ENCODE data around the gene FAM13C.
"Not testable (repeated sequence)": the region's sequence is repeated elsewhere in the genome, so short reads cannot be mapped to it uniquely, and the experiment has no call there.

Gene FAM13C

GRCh38 chr10:59272061-59272460, 90.3 kb downstream of the FAM13C start:
- DNase-seq = no peak

DNA sequence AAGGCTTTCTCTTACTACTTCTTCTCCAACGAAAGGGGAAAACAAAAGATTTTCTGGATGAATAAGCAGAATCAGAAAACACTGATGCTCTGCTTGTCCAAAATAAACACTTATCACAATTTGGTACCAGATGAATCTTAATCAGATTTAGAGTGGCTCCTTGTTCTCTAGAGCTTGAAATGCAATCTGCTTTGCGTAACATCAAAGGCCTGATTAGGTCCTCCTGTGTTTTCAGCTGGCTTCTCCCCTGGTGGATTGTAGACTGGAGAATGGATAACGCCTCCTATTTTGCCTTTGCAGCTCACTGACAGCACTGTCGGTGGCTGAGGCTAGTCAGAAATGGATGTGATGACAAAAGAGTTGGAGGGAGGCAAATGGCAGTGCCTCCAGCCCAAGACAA, 91.2 kb downstream of the FAM13C start:
- DNase-seq = no peak

- no peak for DNase-seq
Observed at GRCh38 chr10:59270492-59270891, 91.9 kb downstream of the FAM13C start.

DNA sequence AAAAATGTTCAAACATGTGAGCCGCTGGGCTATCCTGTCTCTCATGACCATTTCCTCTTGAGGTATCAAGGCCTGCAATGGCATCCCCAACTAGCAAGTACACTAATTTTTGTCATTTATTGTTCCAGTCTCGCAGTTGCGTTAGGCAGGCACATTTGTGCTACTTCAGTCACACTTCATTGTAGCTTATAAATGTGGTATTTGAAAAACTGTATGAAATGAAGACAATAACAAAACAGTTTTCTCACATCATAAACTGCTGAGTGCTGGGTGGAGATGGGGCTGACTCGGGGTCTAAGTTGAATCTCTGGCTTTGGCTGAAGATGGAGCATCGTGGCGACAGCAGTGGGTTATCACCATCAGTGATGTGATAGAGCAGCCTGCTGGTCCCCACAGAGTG, 92.7 kb downstream of the FAM13C start:
- DNase-seq = no peak

DNA sequence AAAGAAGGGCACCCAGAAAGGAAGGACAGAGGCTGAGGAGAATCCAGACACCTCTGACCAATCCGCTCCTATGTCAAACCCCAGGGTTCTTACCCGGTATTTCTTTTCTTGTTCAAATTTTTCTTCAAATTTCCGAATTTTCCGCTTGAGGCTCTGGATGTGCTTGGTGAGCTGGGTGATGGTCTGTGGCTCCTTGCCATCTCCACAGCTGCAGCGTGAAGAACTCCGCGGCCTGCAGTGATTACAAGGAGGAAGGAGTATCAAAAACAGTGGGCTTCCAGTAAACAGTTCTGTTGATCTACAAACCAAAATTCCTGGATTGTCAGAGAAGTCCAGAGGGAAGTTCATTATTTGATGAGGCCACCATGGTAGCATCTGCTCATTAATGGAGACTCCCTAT, 93.9 kb downstream of the FAM13C start:
- DNase-seq = no peak

DNA sequence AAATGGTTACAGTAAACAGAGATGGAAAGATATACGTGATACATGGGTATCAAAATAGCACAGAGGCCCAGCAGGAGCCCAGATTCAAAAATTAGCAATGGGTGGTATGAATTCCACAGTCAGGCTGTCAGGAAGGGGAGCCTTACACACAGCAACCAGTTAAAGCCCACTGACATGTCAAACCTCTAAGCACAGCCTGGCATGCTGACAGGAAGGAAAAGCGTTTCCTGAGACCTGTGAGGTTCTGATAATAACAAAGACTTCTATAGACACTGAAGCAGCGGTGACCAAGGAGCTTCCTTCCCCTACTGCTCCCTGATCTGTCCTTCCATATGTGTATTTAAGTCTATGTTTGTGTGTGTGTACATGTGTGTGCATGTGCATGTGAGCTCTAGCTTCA, 96.0 kb downstream of the FAM13C start:
- DNase-seq = no peak

GRCh38 chr10:59265141-59265540, 97.2 kb downstream of the FAM13C start:
- no peak for DNase-seq

DNA sequence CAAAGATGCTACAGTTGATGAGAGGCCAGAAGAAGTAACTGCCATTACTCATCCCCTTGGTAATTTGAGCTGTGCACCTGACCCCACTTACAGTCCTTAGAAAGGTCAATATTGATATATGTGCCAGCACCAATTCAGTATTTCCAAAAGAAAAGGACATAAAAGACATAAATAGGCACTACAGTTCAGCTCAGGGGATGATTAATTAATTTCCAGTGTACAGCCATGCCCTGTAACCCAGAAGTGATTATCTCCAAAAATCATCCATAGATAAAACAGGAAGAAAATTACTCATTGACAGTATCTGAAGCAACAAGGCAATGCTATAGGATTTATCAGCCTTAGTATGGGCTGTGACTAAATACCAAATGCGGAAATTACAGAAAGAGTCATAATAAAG, 103.5 kb downstream of the FAM13C start:
- no peak for DNase-seq

DNA sequence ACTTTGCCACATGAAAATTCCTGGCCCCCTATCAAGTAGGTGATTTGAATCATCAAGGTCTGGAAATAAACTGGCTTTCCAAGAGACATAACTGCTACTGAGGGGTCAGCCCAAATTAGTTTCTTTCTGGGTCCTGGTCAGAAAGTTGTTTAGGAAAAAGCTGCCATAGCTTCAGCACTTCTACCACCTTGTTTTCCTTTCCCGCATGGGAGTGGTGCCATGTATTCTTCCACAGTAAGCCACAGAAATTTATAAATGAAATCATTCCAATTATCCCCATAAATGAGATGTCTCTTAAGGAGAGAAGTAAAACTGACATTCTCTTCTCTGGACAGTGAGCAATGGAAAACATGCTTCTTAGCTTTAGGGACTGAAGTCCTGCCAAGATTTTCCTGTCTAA, 105.1 kb downstream of the FAM13C start:
- no peak for DNase-seq

- DNase-seq = no peak
Observed at GRCh38 chr10:59255463-59255862, 106.9 kb downstream of the FAM13C start.

DNA sequence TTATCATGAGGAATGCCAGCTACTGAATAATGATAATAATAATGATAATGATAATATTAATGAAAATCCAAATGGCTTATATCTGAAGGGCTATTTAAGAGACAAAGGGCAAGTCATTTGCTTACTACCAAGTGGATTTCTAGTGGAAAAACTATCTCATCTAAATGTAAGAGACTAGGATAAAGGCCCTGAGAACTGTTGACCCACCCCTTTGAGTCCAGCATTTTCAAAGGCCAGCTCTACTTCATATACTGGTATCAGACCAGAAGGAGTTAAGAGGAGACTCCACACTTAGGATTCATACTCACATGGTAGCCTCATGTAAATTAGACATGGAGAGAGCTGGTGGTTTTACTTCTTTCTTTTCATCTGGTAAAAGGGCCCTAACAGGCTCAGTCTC, 109.9 kb downstream of the FAM13C start:
- no peak for DNase-seq

DNA sequence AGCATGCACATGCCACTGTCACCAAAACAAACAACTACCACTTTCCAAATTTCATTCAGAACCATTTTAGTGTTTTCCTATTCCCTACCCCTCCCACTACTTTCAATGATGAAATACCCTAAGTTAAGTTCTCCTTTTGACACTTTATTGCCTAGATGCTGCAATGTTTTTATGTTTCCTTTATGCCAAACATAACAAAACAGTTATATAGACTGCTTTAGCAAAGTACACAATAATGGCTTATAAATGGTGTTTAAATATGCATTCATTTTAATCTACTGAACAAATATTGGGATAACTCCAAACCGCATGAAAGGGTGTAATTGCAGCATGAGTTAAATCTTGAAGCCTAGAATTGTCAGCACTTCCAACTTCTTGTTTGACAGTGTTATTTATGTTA, 116.7 kb downstream of the FAM13C start:
- no peak for DNase-seq

GRCh38 chr10:59244871-59245270, 117.5 kb downstream of the FAM13C start:
- DNase-seq = no peak

DNA sequence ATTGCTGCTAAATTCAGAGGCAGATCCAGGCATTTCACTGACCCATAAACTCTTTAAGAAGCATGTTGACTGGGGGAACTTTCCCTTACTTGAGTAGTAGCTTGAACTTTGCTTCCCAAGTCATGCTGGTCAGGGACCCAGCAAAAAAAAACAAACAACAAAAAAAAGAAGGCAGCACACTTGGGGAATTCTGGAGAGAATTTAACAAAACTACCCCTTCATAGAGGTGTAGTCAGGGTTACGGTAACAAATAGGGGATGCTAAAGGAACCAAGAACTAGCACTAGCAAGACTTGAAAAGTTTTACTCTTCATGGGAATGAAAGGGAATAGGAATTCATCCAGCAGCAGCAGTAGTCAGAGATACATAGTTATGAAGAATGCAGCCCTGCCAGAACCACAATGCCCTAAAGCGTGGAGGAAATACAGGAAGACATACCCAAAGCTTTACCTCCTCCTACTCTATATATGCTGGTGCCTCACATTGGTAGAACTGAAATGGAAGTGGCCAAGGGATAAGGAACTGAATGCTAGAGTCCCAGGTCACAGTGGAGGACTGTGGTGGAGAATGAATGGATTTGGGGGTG, 118.6 kb downstream of the FAM13C start:
- DNase-seq = no peak

DNA sequence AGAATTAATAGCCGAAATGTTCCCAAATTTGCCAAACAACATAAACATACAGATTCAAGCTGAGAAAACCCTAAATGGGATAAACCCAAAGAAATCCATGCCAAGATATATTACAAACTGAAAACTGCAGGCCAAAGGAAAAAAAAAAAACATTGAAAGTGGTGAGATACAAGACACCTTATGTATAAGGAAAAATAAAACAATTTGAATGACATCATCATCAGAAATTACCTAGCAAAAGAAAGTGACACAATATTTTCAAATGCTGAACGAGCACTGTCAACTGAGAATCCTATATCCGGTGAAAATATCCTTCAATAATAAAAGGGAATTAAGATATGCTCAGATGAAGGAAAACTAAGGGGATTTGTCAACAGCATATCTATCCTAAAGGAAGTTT, 119.4 kb downstream of the FAM13C start:
- DNase-seq = no peak

DNA sequence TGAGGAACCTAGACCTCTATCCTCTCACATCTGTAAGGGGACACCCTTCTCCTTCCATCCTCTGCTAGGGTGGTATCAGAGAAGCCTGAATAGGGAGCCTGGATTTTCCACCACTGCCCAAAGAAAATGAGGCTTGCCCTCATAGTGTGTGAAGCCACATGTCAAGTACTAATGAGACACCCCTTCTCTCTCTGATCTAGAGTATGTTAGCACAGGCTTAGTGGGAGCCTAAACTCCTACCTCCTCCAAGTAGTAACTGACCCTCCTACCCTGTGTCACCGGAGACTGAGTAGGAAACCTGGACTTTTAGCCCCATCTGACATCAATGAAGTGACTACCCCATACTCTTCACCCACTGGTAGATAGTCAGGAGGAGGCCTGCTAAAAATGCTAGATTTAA, 120.3 kb downstream of the FAM13C start:
- no peak for DNase-seq

GRCh38 chr10:59240582-59241183, 121.7 kb downstream of the FAM13C start:
- DNase-seq = no peak

DNA sequence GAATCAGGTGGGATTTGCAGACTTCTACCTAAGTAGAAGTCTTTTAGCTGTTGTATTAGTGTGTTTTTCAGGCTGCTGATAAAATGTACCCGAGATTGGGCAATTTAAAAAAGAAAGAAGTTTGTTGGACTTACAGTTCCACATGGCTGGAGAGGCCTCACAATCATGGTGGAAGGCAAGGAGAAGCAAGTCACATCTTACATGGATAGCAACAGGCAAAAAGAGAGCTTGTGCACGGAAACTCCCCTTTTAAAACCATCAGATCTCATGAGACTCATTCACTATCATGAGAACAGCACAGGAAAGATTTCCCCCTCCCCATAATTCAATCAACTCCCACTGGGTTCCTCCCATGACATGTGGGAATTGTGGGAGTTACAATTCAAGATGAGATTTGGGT, 123.2 kb downstream of the FAM13C start:
- not testable (repeated sequence) for DNase-seq

DNA sequence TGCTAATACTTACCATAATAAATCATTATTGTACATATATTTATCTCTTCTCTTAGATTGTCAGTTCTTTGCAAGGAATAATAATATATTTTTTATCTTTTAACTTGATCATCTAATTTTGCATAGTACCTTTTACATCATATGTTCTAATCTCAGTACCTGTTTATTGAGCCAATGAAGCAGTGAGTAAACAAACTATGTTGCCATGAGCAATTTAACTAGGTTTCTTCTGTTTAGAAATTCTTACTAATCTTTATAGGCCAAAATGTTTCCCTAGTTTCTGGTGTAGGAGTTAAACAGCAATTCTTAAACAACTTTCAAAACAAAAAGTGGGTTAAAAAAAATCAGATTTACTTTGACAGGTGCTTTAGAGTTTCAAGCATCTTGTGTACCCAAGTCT, 124.6 kb downstream of the FAM13C start:
- no peak for DNase-seq

GRCh38 chr10:59236064-59236697, 126.2 kb downstream of the FAM13C start:
- DNase-seq = no peak

GRCh38 chr10:59234816-59235429, 127.4 kb downstream of the FAM13C start:
- DNase-seq = no peak

GRCh38 chr10:59234194-59234593, 128.2 kb downstream of the FAM13C start:
- no peak for DNase-seq

DNA sequence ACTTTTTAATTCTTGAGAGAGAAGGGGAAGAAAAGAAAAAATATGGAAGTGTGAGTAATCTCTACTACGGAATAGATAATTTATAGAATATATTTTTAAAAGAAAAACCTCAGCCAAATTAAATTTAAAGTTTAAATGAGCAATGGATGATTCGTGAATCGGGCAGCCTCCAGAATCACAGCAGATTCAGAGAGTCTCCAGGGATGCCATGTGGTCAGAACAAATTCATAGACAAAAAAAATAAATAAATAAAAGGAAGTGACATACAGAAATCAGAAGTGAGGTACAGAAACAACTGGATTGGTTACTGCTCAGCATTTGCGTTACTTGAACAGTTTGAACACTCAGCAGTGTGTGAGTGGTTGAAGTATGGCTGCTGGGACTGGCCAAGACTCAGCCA, 132.9 kb downstream of the FAM13C start:
- DNase-seq = no peak

DNA sequence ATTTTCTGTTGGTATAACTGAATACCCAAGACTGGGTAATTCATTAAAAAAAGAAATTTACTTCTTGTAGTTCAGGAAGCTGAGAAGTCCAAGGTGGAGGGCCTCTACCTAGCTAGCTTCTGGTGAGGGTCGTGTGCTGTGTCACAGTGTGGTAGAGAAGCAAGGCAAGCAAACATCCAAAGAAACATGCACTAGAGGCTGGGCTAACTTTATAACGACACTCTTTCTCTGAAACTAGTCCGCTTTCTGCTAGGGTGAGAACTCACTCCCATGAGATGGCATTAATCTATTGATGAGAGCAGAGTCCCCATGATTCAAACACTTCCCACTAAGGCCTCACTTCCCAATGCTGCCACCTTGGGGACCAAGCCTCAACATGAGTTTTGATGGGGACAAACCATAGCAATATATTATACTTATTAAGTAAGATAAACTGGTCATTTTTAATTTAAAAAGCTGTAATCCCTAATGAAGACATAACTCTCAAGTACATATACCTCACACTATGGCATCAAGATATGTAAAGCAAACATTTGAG, 135.1 kb downstream of the FAM13C start:
- no peak for DNase-seq

Measured in stimulated activated CD4-positive, alpha-beta T cell treated with anti-CD3 and anti-CD28 coated beads, Interleukin-2, amount 100 ng/mL, for 24 hours (primary cell).